ENCODE measurements around the gene FLRT3.

FLRT3 gene

GRCh38 chr20:14337400-14338171, at the start of gene FLRT3:
TSS of gene FLRT3 (minus strand) at chr20:14337612. CDS start at chr20:14327506, 10,106 bp downstream.
- DNase-seq, result peak; percentile 93

GRCh38 chr20:14386726-14387125, 49.3 kb upstream of the FLRT3 start:
- DNase-seq, result no peak

GRCh38 chr20:14385176-14385740, 47.8 kb upstream of the FLRT3 start:
- DNase-seq, result no peak

- DNase-seq, result peak; percentile 1
These were observed 47.2 kb upstream of the FLRT3 start for GRCh38 chr20:14384416-14385175.

GRCh38 chr20:14383335-14383734, 45.9 kb upstream of the FLRT3 start:
- DNase-seq, result no peak

GRCh38 chr20:14378326-14378725, 40.9 kb upstream of the FLRT3 start:
- no peak for DNase-seq

GRCh38 chr20:14375416-14375985, 38.1 kb upstream of the FLRT3 start:
- no peak for DNase-seq

GRCh38 chr20:14374196-14374595, 36.8 kb upstream of the FLRT3 start:
- DNase-seq, result no peak

- DNase-seq, result no peak
These were observed 24.3 kb upstream of the FLRT3 start for GRCh38 chr20:14361509-14362345.

- no peak for DNase-seq
These were observed 23.0 kb upstream of the FLRT3 start for GRCh38 chr20:14360416-14360815.

GRCh38 chr20:14355791-14356190, 18.4 kb upstream of the FLRT3 start:
- DNase-seq, result no peak

- DNase-seq, result no peak
These were observed 7.3 kb upstream of the FLRT3 start for GRCh38 chr20:14344746-14345145.

GRCh38 chr20:14343491-14344065, 6.2 kb upstream of the FLRT3 start:
- DNase-seq, result no peak

- DNase-seq, result no peak
These were observed 5.5 kb upstream of the FLRT3 start for GRCh38 chr20:14342918-14343317.

- no peak for DNase-seq
These were observed 4.4 kb upstream of the FLRT3 start for GRCh38 chr20:14341801-14342200.

GRCh38 chr20:14336686-14337085, 726 bp downstream of the FLRT3 start:
- peak; percentile 29 for DNase-seq

- no peak for DNase-seq
These were observed 2.4 kb downstream of the FLRT3 start for GRCh38 chr20:14335052-14335451.

- peak; percentile 68 for DNase-seq
These were observed 3.0 kb downstream of the FLRT3 start for GRCh38 chr20:14334306-14334930.

- DNase-seq, result no peak
These were observed 3.7 kb downstream of the FLRT3 start for GRCh38 chr20:14333721-14334120.

GRCh38 chr20:14332866-14333265, 4.5 kb downstream of the FLRT3 start:
- DNase-seq, result no peak

GRCh38 chr20:14331646-14332045, 5.8 kb downstream of the FLRT3 start:
- no peak for DNase-seq

GRCh38 chr20:14319704-14320103, 17.7 kb downstream of the FLRT3 start:
- no peak for DNase-seq
